ENCODE measurements around the gene BBS9.
"Not testable (repeated sequence)": the region's sequence is repeated elsewhere in the genome, so short reads cannot be mapped to it uniquely, and the experiment has no call there.

Gene BBS9

DNA sequence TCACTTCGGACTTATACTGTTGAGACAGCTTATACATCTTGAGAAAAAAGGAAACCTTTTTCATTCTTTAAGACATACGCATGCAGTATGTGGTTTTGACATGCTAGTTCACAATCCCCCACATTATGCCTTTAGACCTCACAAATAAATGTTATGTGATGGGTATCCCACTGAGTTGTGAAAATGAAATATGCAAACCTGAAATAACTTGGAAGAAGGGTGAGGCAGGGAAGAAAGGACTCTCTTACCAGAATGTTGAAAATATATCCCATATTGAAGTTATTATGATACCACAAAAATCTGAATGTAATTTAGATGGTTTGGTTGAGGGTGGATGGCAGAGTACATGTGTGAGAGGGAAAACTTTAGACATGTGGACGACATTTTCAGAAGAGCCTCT, 379.8 kb downstream of the BBS9 start:
- DNase-seq = no peak

DNA sequence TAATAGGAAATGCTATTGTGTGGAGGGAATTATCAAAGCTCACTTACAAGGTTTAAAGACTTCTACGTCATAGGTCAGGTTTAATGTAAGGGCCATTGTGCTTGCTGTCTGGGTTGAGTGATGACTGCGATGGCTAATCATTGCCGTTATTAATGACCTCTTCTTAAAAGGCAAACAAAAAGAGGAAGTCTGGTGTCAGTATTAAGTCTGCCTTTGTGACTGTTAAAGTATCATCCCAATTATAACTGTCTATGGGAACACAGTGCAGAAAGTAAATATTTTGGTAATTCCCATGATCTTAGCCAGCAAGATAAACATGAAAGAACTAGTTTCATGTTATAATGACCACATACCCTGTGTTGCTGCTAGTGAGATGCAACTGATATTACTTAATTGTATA, 382.4 kb downstream of the BBS9 start:
- DNase-seq = no peak

DNA sequence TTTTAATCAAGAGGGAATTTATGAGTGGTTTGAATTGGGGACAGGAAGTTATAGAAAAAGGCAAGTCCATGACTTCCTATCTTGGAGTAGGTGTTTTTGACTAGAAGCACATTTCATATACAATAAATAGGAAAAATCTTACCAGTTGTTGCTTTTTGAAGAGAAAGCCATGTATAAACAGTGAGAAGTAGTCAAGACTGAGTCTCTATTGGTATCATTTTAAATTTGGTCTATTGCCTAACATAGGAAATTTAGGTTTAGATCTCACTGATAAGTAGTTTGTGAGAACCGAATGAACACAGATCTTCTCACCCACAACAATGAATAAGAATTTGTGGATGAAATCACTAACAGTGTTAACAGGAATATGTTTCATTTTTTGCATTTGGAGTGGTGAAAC, 387.2 kb downstream of the BBS9 start:
- no peak for DNase-seq

DNA sequence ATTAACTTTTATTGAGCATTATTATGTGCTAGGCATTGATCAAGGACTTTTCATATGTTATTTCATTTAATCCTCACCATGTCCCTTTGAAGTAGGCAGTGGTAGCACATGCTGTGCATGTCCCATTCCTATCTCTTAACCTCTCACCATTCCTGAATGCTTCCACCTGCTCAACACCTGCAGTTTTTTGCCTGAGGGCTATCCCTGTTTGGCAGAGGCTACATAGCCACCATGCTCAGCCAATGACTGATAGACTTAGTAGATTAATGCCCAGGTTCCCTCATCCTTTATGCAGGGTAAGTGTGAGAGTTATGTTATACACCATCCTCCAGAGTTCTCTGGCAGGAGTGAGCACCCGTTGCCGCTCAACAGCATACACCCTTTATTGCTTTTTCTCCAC, 387.8 kb downstream of the BBS9 start:
- DNase-seq = no peak

DNA sequence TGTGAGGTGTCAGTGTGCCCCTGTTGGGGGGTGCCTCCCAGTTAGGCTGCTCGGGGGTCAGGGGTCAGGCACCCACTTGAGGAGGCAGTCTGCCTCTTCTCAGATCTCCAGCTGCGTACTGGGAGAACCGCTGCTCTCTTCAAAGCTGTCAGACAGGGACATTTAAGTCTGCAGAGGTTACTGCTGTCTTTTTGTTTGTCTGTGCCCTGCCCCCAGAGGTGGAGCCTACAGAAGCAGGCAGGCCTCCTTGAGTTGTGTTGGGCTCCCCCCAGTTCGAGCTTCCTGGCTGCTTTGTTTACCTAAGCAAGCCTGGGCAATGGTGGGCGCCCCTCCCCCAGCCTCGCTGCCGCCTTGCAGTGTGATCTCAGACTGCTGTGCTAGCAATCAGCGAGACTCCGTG, 397.6 kb downstream of the BBS9 start:
- DNase-seq = not testable (repeated sequence)

DNA sequence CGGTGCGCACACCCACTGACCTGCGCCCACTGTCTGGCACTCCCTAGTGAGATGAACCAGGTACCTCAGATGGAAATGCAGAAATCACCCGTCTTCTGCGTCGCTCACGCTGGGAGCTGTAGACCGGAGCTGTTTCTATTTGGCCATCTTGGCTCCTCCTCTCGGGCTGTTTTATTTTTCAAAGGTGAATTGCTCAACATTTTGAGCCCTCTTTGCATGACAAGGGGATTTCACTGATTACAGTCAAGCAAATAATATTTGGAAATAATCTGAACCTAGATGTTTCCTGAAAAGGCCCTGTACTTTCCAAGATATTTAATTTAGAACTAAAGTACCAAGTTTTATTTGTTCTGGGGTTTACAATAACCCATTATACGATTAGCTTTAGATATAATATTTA, 398.2 kb downstream of the BBS9 start:
- DNase-seq = not testable (repeated sequence)

DNA sequence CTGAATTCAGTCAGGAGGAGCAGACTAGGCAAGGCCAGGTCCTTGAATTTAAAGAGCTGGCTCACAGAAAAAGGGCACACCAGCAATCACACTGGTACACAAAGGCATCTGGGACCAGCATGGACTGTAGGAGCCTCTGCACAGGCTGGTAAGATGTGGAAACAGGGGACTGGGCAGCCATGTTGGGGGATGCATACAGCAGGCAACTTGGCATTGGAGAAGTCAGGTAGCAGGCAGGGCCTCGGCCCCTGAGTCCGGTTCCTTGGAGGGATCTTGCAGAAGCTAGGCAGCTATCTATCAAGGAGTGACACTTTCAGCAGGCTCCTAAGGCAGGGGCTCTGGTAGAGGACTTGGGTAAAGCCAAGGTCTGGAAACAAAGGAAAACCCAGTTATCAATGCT, 399.7 kb downstream of the BBS9 start:
- no peak for DNase-seq

DNA sequence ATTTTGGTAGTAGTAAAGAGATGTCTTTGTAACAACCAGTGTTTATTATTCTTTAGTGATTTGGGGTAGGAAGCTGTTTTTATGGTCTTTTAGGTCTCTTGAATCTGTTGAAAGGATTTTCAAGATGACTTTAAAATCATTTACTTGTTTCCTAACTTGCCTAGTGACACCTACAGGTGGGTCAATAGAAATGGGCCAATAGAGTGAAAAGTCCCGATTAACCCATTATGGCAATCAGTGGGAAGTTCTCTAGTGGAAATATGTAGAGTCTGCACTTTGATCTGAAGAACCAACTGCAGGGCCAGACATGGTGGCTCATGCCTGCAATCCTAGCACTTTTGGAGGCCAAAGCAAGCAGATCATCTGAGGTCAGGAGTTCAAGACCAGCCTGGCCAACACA, 401.3 kb downstream of the BBS9 start:
- DNase-seq = no peak

DNA sequence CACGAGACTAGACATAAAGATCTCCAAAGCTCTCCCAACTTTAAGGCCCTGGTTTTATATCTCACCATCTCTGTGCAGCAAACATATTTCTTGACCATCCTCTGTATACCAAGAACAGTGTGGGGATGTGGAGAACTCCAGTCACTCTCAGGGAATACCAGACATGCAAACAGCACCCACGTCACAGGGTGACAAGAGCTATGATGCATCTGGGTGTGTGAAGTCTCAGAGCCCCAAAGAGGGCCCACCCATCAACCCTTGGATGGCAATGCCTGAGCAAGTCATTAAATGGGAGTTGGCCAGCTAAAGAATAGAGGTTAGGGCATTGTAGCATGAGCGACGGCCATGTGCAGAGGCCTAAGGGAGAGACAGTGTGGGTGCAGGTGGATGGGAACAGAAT, 402.5 kb downstream of the BBS9 start:
- DNase-seq = no peak

DNA sequence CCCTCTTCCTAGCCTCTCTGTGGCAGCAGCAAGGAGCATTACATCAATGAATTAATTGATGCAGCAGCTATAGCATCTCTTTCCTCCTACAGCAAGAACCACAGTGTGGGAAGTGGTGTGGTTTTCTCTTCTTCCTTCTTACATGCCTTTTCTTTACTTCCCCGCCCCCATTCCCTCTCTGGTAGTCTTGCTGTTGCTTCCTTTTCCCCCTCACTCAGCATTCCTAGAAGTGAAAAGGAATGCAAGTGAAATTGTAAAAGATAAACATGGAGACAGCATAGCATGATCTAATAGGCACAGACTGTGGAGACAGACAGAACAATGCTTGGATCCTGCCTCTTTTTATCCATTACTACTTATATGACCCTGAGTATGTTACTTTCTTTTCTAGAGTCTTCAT, 405.5 kb downstream of the BBS9 start:
- no peak for DNase-seq

DNA sequence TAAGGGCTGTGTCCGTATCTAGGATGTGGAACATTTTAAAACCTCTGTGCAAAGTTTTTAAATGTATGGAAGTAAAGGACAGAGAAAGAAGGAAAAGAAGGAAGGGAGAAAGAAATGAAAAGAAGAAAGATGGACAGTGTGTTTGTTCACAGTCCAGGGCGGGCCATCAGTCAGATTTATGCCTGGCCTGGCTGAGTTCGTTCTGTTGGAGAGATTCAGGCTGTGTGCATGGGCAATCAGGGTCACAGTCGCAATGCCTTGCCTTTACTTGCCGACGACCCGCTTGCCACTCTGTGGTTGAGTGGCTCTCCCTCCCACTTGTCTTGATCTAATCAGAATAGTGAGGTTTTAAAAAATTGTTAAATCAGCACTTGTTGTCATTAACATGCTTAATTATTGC, 406.6 kb downstream of the BBS9 start:
- DNase-seq = no peak

DNA sequence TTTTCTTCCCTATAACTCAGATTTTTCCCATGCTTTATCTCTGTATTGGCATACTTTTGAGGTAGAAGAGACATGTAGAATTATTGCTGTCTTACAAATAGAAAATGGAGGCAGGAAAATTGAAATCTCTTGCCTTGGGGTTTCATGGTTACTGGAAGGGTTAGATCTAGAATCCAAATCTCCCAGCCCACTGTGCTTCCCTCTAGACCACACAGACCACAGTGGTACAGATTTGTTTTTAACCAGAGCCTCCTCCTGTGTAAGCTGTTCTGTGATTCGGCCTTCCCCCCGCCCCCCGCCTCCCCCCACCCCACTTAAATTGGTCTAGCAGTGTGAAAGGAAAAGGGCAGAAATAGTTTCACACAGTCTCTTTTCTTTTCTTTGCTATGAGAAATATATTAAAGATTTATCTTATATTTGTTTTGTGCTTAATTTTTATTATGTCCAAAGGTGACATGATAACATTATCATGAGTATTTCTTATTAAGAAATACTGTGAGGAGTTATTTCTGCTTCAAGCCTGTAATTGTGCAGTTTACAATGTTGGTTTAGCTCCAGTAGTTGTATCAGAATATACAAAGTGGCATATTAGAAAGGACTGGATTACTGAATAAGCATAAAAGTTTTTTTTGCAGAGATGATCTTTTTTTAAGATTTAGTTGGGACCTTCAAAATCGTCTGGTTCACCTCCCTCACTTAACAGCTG, 407.2 kb downstream of the BBS9 start:
- no peak for DNase-seq

DNA sequence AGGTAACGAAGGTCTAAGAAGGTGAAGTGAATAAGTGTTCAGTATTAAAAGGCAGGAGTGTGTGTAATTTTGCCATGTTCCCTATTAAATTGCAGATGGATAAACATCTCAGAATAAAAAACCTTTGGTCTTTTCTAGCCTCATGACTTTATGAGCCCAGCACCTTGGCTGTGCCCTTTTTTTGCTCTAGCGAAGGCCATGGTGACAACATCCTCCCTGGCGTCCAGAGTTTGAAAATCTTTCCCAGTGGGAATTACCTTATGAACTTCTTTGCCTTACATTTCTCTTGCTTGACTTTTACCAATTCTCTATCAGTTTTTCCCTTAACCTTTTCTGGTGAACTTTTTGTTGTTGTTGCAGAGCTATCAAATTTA, 407.7 kb downstream of the BBS9 start:
- no peak for DNase-seq

DNA sequence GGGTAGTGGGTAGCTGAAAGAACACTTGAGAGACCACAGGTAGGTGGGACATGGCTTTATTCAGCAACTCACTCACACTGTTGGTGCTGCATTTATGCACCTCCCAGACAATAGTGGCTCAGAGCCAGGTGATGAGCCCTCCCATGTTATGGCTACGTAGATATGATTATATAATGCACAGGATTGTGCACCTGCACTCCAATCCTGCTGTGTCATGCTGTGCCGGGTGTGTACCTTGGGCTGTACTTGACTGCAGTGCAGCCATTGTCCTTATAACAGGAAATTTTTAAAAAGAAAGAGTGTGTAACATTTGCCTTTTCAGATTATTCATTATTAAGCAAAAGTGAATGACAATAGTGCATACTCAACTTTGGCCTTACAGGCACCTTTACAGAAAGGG, 409.8 kb downstream of the BBS9 start:
- DNase-seq = no peak

DNA sequence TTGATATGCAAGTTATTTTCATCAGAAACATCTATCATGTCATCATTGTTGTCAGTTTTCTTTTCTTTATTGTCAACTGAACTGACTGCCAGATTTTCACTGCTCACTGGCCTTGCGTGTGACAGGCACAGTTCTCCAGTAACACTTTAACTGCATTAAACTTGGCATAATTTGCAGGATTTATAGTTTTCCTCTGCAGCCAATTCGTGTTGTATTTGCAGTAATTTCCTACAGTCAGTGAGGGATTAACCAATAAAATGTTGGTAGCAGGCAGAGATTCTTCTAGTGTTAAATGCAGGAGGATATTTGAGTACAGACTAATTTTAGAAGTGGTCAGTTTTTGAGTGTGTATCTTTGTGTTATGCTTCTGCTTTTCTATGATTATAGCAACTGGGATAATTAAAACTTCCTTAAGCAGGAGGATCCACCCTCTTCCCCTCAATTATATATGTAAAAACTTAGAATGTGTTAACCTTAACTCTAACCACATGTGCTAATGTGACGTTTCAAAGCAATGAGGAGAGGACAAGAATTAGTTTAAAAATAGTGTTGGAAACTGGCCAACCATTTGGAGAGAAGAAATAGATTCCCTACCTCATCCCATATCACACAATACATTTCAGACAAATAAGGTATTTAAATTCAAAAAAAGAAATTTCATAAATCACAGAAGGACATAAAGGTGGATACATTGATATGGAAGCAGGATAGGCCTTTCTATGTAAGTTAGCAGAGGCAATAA, 410.5 kb downstream of the BBS9 start:
- DNase-seq = no peak

DNA sequence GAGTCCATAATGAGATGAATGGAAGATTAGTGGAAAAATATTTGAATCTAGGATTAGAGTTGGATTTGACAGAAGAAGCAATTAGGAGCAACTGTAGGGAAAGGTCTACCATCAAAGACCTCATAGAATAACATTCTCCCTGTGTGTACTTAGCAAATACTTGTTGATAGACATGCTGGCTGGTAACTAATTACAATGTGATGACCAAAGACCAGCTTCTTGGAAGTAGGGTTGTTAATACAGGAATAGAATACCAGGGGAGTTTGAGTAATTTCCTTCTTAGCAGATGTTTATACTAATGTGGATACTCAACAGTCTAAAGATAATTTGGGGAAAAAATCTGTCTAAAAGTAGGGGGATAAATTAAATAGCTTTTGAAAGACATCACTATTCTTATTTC, 418.5 kb downstream of the BBS9 start:
- no peak for DNase-seq

DNA sequence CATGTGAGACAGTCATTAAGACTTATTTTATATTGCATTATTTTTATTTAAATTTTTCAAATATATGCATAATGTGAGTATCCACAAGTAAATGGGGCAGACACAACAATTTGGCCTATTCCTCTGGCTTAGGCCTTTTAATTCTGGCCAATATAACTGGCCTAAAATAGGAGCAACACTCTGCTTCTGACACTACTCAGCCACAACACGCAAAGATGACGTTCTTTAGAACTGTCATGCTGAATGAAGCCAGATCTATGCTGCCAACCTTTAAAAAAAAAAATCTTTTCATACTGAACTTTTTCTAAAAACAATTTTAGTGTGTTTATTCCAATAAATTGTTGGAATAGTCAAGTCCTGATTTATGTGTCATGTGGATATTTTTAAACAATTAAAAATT, 421.0 kb downstream of the BBS9 start:
- DNase-seq = no peak

DNA sequence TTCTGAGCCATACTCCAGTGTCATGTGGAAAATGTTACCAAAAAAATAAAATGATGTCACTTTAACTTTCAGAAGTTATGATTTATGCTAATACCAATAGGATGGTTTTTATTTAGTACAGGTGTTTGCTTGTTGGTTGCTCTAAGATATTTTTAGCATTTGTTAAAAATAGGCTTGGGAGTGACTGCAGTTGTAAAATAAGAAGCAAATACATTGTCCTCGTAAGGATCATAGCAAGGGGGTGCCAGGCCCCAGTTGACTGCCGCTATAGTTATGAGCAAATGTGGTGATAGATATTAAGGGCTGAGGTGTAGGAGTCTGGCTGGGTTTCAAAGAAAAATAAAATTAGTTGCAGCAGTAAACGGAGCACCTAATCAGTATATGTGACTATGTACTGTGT, 421.6 kb downstream of the BBS9 start:
- no peak for DNase-seq

DNA sequence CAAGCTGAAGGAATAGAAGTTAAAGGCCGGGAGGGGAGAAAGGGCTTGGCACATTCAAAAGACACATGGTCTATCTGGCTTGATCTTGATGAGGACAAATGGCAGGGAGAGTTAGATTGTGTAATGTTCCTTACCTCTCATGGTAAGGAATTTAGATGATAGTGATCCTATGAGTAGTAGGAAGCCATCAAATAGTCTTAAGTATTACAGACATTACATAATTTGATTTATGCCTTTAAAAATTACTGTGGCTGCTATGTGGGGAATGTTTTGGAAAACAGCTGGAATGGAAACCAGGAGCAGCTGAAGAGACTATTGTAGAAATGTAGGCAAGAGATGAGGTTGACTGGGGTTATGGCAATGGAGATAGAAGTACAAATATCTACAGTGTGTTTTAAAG, 424.7 kb downstream of the BBS9 start:
- no peak for DNase-seq

DNA sequence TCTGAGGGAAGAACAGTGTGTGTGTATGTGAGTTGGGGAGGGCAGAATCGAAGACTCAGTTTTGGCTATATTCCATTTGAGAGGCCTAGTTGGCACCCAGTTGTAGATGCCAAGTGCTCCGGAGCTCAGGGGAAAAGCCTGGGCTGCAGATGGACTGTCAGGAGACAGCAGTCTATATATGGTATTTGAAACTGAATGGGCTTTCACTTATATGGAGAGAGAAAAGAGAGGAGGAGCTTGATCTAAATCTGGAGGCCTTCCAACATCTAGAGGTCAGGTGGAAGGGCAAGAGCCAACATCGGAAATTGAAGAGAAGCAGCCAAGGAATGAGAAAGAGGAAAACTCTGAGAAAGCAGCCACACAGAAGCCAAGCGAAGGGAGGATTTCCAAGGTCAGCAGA, 425.2 kb downstream of the BBS9 start:
- DNase-seq = no peak

DNA sequence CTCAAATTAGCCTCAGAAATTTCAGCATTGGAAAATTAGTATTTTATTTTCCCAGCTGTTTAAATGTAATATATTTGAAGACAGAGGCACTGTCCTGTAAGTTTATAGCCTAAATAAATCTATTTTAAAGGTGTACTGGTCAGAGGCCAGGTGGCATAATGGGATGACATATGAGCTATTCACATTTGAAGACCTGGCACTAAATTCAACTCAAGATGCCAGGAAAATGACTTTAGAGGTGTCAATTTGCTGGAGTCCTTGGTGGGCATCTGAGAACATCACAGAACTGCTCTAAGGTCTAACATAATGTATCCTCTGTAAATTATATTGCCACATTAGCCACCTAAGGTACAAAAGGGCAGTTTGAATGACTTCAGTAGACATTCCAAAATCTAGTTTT, 427.1 kb downstream of the BBS9 start:
- DNase-seq = no peak

DNA sequence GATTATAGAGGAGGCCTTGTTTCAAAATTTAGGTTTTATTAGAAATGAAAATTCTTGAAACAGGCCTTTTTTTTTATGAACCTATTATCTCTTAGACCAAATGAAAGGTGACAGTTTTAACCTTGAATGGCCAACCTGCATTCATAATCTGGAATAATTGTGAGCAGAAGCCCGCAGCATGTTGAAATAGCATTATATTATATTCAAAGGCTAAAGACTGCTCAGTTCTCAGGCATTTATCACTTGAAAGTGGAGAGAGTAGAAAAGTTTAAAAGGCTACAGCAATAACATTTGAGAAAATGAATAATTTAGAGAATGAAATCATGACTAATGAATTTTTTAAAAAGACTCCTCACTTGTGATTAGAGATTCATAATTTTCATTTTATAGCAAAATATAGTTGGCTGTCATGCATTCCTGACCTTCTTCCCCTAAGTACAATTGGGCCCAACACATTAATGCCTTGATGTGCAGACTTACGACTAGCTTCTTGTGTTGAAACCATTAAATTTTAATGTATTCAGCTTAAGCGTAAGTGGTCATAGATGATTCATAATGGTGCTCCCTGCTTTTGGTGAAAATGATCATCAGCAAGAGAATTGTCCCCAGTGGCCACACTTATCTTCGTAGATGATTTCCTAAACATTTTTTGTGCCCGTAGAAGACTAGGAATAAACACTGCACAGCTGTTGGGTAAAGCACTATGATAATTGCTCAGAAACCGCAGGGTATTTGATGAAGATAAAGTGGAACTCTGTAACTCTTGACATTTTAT, 429.4 kb downstream of the BBS9 start:
- no peak for DNase-seq

DNA sequence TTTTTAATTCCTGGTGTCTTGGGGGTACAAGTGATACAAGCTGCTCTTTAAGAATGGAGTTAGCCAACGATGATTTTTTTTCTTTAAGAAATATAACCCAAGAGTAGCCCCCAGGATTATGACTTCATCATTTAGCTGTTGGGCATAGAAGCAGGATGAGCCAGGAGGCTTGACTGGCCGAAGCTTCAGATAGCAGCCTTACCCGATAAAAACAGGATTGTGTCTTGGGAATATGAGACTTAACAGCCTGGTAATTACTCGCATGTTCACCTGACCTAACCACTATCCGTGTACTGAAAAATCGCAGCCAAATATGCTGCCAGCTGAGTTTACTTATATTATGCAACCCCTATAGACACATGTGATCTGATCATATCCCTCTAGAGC, 430.0 kb downstream of the BBS9 start:
- DNase-seq = no peak

DNA sequence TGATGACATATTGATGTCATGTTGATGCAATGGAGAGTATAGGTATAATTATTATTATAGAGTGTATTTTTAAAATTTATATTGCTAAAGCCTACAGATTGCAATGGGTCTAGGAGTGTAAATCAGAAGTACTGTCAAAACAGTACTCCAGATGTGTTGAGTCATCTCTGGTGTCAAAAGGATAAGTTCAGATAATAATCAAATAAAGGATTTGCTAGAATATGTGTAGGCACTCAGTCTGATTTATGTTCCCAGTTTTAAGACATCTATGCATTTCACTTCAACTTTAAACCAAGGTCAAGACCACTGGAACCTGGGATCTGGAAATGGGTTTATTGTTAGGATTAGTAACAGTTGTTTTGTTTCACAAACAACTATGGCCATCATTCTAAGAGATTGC, 433.6 kb downstream of the BBS9 start:
- DNase-seq = no peak

Data from activated CD8-positive, alpha-beta memory T cell treated with anti-CD3 and anti-CD28 coated beads for 24 hours (primary cell).